Esophagus squamous epithelium (tissue), 5 donors: ENCODE data around the gene LGSN. TPM values are rescaled to one million over a fixed set of nuclear protein-coding genes. Genes with fewer than 3 reads are reported as not detected.

Experiments used
- DNase-seq: peaks from one replicate; lab custom pipeline; 2025; lab: John Stamatoyannopoulos, UW
- H3K27ac ChIP-seq, 4 donors: fragments of 200-600 bp; sonication (generic); one replicate each; pipeline ENCODE4 v1.5.1; 2016 to 2019; ENCODE audit warnings: mild to moderate bottlenecking in 1 of 4
- H3K27me3 ChIP-seq, 4 donors: fragments of 200-600 bp; sonication (generic); 1 replicate in 3 of 4; 2 replicates in 1 of 4; pipeline versions ENCODE4 v1.5.1 to v1.6.0; 2017 to 2021; ENCODE audit warnings: antibody characterized with exemption in 1 of 4
- H3K36me3 ChIP-seq, 3 donors: fragments of 200-600 bp; sonication (generic); one replicate each; pipeline ENCODE4 v1.5.1; 2016 to 2019
- H3K4me1 ChIP-seq, 3 donors: fragments of 200-600 bp; sonication (generic); one replicate each; pipeline ENCODE4 v1.5.1; 2017 to 2019
- H3K4me3 ChIP-seq, 4 donors: fragments of 200-600 bp; sonication (generic); 1 replicate in 3 of 4; 2 replicates in 1 of 4; pipeline ENCODE4 v1.5.1; 2016 to 2019; ENCODE audit warnings: mild to moderate bottlenecking in 2 of 4, moderate library complexity in 1 of 4
- H3K9me3 ChIP-seq, 3 donors: fragments of 200-600 bp; sonication (generic); one replicate each; pipeline ENCODE4 v1.5.1; 2016 to 2019
- CTCF ChIP-seq, 6 experiments: fragments of 450-650 bp in 4 of 6; fragments of 200-600 bp in 2 of 6; sonication (generic) in 2 of 6; IDR thresholded peaks; one replicate each; pipeline ENCODE4 v1.5.1; 2016 to 2019; ENCODE audit warnings: antibody characterized with exemption in 6 of 6, mild to moderate bottlenecking in 4 of 6, moderate library complexity in 4 of 6
- POLR2A ChIP-seq, 4 donors: fragments of 450-650 bp; IDR thresholded peaks; one replicate each; pipeline ENCODE4 v1.6.1; 2017; ENCODE audit warnings: antibody characterized with exemption in 4 of 4, mild to moderate bottlenecking in 4 of 4, moderate library complexity in 3 of 4
- WGBS, 2 donors: methylation state at CpG; one replicate each; pipeline ENCODE4 v1.1.5; 2018; 5-methylcytosine and 5-hydroxymethylcytosine counted together
- intact Hi-C: fragments of 100-400 bp; cut with DNase I; formaldehyde crosslinking; loops from one replicate; pipeline ENCODE4 v1.15.0; 2022
- total RNA-seq, 4 donors: library from RNA; depleted of rRNA; stranded (reverse); fragments of >200 nt; gene quantifications; one replicate each; pipeline ENCODE4 v1.1.0, GENCODE V29; 2016
- donor health status: DM: yes; HTN: yes; CAD: no.

Gene LGSN
- total RNA-seq, 4 donors from 2014 or later = not detected

GRCh38 chr6:63263444-63263843 lies 56.3 kb downstream of the LGSN start:
- DNase-seq = no peak
- no peaks in the 10 kb centered on the region for H3K27me3 ChIP-seq
- TF ChIP-seq POLR2A (IDR thresholded peaks at IDR 0.05) (no peak), CTCF (IDR thresholded peaks at IDR 0.05) (no peak)
- H3K9me3 ChIP-seq = no peaks in the 10 kb centered on the region
- 24 to 32% methylated on average over 3 of the region's 3 CpGs for WGBS, 2 donors
- intact Hi-C loops = no loop called here
- no peak overlapping the region for H3K4me3 ChIP-seq
- no peak overlapping the region for H3K27ac ChIP-seq
- no peaks in the 10 kb centered on the region for H3K36me3 ChIP-seq
- no peaks in the 10 kb centered on the region for H3K4me1 ChIP-seq

GRCh38 chr6:63261820-63262219 lies 58.0 kb downstream of the LGSN start:
- Histone ChIP-seq H3K9me3 (no peaks in the 10 kb centered on the region), H3K36me3 (no peaks in the 10 kb centered on the region), H3K4me3 (no peak overlapping the region), H3K27me3 (no peaks in the 10 kb centered on the region), H3K27ac (no peak overlapping the region), H3K4me1 (no peaks in the 10 kb centered on the region)
- no peak for DNase-seq
- no peak for TF ChIP-seq CTCF (IDR thresholded peaks at IDR 0.05)
- TF ChIP-seq POLR2A (IDR thresholded peaks at IDR 0.05) = no peak
- WGBS, 2 donors = 73 to 78% methylated on average over 3 of the region's 3 CpGs
- intact Hi-C loops = no loop called here

GRCh38 chr6:63259153-63259552 lies 60.6 kb downstream of the LGSN start:
- Histone ChIP-seq H3K36me3 (no peaks in the 10 kb centered on the region), H3K4me3 (no peak overlapping the region), H3K9me3 (no peaks in the 10 kb centered on the region), H3K4me1 (no peaks in the 10 kb centered on the region), H3K27ac (no peak overlapping the region), H3K27me3 (no peaks in the 10 kb centered on the region)
- DNase-seq = no peak
- TF ChIP-seq CTCF (IDR thresholded peaks at IDR 0.05) (no peak), POLR2A (IDR thresholded peaks at IDR 0.05) (no peak)
- intact Hi-C loops = no loop called here

GRCh38 chr6:63249875-63250482 lies 69.8 kb downstream of the LGSN start:
- Histone ChIP-seq H3K27ac (no peak overlapping the region), H3K36me3 (no peaks in the 10 kb centered on the region), H3K9me3 (no peaks in the 10 kb centered on the region), H3K27me3 (no peaks in the 10 kb centered on the region), H3K4me3 (no peak overlapping the region), H3K4me1 (no peaks in the 10 kb centered on the region)
- TF ChIP-seq CTCF (IDR thresholded peaks at IDR 0.05) (no peak), POLR2A (IDR thresholded peaks at IDR 0.05) (no peak)
- intact Hi-C loops = no loop called here
- 77 to 81% methylated on average over 3 of the region's 3 CpGs for WGBS, 2 donors
- DNase-seq = no peak

- DNase-seq = no peak
- Histone ChIP-seq H3K27me3 (no peaks in the 10 kb centered on the region), H3K4me3 (no peak overlapping the region), H3K4me1 (no peaks in the 10 kb centered on the region), H3K36me3 (no peaks in the 10 kb centered on the region), H3K27ac (no peak overlapping the region), H3K9me3 (no peaks in the 10 kb centered on the region)
- TF ChIP-seq CTCF (IDR thresholded peaks at IDR 0.05) (no peak), POLR2A (IDR thresholded peaks at IDR 0.05) (no peak)
- intact Hi-C loops = no loop called here
These were observed 73.2 kb downstream of the LGSN start for GRCh38 chr6:63246581-63246980.
